CD4-positive, alpha-beta T cell treated with Interleukin-17A for 1 hour (primary cell): Measurements from ENCODE around the gene PSD4.
A peak's percentile ranks its signal among the peaks of the same experiment; 100 is the strongest.

ENCODE experiments used
- DNase-seq: peaks from one replicate; pipeline ENCODE4 v3.0.0-alpha.2; 2020

Gene PSD4

GRCh38 chr2:113144259-113144658 is 29.5 kb upstream of the PSD4 start:
- DNase-seq, result no peak

DNA sequence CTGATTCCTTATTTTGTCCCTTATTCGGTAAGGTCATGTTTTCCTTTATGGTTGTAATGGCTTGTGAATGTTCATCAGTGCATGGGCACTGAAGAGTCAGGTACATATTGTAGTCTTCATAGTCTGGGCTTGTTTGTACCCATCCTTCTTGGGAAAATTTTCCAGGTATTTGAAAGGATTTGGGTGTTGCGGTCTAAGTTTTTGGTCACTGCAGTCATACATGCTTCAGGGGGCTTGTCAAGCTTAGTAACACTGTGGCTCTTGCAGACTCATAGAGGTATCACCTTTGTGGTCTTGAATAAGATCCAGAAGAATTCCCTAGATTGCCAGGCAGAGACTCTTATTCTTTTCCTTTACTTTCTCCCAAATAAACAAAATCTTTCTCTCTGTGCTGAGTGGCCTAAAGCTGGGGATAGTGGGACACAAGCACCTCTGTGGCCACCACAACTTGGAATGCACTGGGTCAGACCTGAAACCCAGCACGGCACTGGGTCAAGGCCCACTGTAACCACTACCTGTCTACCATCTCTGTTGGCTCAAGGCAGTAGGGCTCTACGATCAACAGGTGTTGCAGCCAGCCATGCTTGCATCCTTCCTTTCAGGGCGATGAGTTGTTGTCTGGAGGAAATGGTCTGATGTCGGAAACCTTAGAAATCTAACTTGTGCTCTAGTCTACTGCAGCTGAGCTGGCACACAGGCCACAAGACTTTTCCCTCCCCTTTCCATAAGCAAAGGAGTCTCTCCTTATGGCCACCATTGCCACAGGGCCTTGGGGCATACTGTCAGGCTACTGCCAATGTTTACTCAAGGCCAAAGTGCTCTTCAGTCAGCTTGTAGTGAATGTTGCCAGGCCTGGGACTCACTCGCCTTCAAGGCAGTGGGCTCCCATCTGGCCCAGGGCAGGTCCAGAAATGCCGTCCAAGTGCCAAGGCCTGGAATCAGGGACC is 24.9 kb upstream of the PSD4 start:
- no peak for DNase-seq

GRCh38 chr2:113149553-113150257 is 24.1 kb upstream of the PSD4 start:
- no peak for DNase-seq

GRCh38 chr2:113150258-113150601 is 23.5 kb upstream of the PSD4 start:
- no peak for DNase-seq

- no peak for DNase-seq
These were observed 18.4 kb upstream of the PSD4 start for GRCh38 chr2:113155331-113155730.

DNA sequence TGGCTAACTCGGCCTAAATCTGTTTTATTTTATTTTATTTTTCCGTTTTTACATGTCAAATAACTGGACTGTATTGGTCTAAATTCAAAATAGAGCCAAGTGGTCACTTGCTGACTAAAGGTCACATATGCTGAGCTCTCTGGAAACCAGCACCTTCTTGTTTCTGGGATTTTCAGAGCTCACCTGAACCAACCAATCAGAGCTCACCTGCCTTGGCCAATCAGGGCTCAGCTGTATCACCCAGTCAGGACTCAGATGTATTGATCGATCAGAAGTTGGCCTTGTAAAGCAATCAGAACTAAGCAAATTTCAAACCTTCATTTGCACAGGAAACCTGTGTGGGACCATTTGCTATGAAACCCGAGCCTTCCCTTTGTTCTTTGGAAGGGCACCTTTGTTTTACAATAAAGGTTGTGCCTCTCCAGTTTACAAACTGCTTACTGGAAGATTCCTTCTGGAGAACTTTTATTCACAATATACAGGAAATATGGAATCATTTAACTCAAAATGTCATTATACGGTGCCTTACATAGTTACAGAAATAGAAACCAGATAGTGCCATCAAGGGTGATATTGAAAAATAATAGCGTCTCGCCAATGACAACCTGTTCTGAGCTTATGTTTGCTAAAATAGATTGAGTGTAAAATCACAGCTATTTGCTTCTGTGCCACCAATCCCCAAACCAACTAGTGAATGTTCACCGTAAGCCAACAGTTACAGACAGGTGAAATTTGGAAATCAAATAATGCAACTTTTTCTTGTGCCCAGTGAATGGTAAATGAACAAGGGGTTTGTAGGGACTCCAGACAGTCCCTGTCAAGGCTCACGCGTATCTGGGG is 17.3 kb upstream of the PSD4 start:
- DNase-seq, result no peak

GRCh38 chr2:113157118-113157896 is 16.5 kb upstream of the PSD4 start:
- peak; percentile 46 for DNase-seq

DNA sequence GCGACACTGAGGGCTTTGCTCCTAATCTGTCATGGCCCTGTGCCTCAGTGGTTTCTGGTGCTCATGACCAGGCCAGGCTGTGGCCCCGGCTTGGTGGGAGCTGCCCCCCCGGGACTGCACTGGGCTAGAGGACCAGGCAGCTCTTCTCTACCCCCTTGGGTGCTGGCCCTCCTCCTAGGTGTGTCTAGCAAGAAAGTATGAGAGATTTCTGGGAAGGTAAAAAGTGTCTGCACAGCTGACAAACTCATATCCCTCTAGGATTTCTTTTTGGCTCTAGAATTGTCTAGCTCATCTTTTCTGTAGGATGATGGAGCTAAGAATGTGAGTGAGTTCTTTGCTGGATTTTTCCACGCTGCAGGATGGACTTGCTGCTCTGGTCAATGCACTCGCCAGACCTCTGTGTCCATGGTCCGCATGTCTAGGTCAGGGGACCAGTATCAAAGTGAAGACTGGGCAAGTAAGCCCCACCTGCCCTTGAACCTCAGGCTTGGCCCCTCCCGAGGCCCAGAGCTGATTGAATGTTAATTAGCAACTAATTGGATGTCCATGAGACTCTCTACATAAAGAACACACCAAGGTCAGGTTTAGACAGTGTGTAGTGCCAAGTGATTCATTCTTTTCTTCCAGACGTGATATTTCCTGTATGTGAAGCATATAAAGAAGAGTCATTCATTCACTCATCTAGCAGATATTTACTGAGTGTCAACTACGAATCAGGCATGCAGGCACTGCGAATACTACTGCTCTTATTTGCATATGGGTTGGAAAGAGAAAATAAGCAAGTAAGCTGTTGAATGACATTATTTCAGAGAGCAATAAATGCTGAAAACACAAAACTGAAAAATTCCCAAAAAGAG is 15.6 kb upstream of the PSD4 start:
- DNase-seq, result no peak

- no peak for DNase-seq
These were observed 14.8 kb upstream of the PSD4 start for GRCh38 chr2:113158884-113159553.

DNA sequence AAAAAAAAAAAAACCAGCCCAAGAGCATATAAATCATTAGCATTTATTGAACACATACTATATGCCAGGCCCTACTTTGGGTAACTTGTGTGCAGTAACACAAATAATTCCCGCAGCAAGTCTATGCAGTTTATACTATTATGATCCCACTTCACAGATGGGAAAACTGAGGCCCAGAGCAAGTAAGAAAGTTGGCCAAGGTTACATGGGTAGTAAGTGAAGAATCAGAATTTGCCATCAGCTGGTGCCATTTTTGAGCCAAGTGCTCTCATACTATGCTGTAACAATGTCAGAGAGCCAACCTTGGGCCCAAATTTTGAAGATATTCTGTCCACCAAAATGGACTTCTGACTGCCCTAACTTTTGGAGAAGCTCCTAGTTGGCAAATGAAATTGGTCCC is 13.5 kb upstream of the PSD4 start:
- no peak for DNase-seq

GRCh38 chr2:113160962-113161361 is 12.8 kb upstream of the PSD4 start:
- no peak for DNase-seq

GRCh38 chr2:113162173-113162572 is 11.6 kb upstream of the PSD4 start:
- DNase-seq, result no peak

- no peak for DNase-seq
These were observed 10.9 kb upstream of the PSD4 start for GRCh38 chr2:113162869-113163268.

GRCh38 chr2:113164215-113164929 is 9.4 kb upstream of the PSD4 start:
- no peak for DNase-seq

DNA sequence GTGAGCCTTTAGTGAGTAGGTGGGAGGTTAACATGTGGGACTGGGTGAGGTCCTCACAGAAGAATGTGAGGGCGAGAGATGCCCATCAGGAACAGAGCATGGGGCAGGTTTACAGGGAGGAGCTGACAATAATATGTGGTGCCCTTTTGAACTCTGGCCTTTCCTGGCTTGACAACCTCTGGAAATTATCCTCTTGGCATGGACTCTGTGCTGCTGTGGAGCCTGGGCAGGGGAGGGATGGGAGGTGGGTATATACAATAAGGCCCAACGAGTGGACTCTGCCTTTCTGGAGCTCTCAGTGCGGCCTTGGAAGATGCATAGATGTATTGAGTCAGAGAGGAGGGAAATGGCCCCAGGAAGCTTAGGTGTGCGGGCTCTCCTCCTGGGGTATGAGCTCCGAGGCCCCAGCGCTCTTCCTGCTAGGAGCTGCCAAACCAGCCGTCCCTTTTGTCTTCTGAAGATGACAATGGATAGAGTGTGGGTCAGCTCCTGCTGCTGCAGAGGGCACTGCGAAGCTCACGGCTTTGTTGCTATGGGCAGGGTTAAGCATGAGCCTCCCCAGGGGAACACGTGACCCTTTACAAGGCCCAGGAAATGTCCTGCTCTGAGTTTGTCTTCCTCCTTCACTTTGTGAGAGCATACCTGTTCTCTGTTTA is 8.7 kb upstream of the PSD4 start:
- DNase-seq, result no peak

DNA sequence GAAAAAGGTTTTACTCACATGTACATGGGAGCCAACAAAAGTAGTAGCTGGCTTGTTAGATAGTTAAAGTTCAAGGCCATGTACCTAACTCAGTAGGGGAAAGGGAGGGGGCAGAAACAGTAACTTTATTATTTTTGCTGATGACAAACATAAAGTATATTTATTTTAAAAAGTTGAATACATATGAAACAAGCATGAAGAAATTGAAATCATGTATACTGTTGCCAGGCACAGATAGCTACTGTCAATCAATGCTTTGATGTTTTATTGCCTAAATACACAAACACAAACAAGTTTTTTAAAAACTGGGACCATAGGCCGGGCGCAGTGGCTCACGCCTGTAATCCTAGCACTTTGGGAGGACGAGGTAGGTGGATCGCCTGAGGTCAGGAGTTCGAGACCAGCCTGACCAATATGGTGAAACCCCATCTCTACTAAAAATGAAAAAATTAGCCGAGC is 7.6 kb upstream of the PSD4 start:
- DNase-seq, result no peak

GRCh38 chr2:113167115-113167932 is 6.4 kb upstream of the PSD4 start:
- peak; percentile 54 for DNase-seq

DNA sequence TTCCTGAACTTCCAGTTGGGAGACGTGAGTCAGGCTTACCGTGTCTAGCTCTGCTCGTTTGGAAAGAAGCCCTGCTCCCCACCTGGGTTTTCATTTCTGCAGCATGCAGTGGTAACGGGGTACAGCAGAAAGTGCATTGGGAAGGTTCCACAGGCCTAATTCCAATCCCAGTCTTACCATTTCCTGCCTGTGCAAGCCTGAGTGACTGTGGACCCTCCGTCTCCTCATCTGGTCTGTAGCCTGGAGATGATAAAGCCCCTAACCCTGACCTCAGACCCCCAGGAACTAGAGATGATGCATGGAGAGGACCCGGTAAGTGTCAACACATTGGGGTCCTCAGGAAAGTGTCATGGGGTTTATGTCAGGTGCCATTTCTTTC is 5.8 kb upstream of the PSD4 start:
- DNase-seq, result no peak
